Iris pigment epithelial cell (primary cell): Measurements from ENCODE around the gene ZNF491.
A peak's percentile ranks its signal among the peaks of the same experiment; 100 is the strongest.
"Not testable (repeated sequence)": the region's sequence is repeated elsewhere in the genome, so short reads cannot be mapped to it uniquely, and the experiment has no call there.

Experiments used
- DNase-seq: peaks from one replicate; pipeline ENCODE4 v3.0.0-alpha.2; 2011; ENCODE audit warnings: low read depth

The ZNF491 gene

DNA sequence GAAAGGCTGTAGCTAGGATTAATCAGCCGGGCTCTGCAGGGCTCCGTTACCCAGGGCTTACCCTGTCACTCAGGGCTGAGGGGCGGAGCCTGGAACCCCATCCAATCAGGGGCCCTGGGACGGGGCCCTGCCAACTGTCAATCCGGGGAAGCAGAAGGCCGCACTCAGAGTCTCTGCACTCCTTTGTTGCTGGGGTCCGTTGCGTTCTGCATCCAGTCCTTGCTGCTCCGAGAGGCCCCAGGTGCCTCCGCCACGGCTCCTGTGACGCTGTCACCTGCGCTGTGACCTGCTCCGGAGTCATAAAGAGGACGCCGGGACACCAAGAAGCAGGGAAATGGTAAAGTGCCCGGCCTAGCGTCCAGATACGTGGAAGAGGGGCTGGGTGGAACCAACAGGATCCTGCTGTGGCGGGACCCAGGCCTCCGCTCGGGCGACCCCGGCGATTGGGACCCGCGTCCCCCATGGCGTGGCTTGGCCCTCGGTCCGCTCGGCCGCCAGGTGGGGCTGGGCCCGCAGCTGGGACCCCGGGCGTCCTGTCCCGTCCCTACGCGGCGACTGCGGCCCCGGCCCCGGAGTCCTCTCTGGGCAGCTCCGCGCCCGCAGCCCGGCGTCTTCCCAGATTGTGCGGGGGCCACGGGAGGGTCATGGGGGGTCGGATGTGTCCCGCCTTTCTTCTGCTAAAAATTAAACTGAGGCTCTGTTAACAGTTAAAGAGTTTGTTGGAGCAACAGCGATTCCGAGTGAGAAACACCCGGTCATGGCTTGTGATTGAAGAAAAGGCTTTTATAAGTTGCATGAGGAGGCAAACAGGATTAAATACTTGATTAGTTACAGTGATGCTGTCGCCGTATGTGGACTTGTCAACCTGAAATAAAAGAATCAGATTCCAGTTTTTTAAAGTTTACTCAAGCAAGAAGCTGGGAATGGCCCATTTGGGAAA is at the start of gene ZNF491:
Gene ZNF491, plus strand, starts transcription at position 133 of the 940 bp plus-strand sequence. CDS start 7,431 bp downstream, outside the sequence.
- DNase-seq: peak; percentile 93

DNA sequence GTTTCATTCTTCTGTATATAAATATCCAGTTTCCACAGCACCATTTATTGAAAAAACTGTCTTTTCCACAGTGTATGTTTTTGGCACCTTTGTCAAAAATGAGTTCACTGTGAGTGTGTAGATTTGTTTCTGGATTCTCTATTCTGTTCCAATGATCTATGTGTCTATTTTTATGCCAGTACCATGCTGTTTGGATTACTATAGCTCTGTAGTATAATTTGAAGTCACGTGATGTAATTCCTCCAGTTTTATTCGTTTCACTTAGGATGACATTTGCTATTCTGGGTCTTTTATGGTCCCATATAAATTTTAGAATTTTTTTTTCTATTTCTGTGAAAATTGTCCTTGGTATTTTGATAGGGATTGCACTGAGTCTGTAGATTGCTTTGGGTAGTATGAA is 48.6 kb upstream of the ZNF491 start:
- DNase-seq: no peak

DNA sequence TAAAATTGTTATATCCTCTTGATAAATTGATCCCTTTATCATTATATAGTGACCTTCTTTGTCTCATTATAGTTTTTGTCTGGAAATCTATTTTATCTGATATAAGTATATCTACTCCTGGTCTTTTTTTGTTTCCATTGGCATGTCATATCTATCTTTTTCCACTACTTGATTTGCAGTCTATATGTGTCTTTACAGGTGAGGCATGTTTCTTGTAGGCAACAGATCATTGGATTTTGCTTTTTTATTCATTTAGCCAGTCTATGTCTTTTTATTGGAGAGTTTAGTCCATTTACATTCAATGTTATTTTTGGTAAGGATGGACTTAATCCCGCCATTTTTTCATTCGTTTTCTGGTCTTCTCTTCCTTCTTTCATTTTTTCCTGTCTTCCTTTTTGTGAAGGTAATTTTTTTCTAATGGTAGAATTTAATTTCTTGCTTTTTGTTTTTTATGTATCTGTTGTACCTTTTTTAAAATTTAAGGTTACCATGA is 46.0 kb upstream of the ZNF491 start:
- no peak for DNase-seq

DNA sequence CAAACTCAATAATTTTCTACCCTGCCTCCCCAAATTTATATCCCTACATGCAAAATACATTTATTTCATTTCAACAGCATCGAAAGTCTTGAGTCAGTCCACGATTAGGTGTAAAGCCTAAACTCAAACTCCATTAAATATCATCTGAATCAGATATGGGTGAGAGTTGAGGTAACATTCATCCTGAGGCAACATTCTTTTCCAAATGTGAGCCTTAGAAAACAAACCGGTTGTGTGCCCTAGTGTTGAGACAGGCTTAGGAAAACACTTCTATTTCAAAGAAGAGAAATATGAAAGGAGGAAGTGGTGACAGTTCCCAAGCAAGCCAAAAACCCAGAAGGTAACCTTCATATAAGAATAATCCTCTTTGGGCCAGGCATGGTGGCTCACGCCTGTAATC is 43.7 kb upstream of the ZNF491 start:
- no peak for DNase-seq

GRCh38 chr19:11756965-11757364 is 41.4 kb upstream of the ZNF491 start:
- no peak for DNase-seq

- DNase-seq: no peak
These were observed 38.5 kb upstream of the ZNF491 start for GRCh38 chr19:11759805-11760204.

DNA sequence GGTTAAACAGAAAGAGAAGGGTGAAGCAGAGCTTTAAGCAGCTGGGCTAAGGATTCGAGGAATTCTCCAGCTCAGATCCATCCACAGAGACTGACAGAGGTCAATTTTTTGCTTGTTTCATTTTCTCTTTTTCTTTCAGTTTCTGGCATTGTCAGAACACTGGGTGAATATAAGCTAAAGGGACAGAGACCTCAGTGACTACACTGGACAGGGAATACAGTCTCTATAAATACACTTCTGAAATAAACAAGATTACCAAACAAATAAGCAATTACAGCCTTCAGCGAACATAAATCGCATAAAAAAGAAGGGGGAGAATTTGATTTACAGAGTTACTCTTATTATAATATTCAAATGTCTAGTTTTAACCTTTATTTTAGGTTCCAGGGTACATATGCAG is 35.2 kb upstream of the ZNF491 start:
- no peak for DNase-seq

DNA sequence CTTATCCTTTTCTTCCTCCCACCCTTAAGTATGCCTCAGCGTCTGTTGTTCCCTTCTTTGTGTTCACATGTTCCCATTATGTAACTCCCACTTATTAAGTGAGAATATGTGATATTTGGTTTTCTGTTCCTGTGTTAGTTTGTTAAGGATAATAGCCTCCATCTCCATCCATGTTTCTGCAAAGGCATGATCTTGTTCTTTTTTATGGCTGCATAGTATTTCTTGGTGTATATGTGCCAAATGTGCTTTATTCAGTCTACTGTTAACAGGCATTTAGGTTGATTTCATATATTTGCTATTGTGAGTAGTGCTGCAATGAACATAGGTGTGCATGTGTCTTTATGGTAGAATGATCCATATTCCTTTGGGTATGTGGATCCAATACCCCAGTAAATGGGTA is 34.7 kb upstream of the ZNF491 start:
- DNase-seq: no peak

DNA sequence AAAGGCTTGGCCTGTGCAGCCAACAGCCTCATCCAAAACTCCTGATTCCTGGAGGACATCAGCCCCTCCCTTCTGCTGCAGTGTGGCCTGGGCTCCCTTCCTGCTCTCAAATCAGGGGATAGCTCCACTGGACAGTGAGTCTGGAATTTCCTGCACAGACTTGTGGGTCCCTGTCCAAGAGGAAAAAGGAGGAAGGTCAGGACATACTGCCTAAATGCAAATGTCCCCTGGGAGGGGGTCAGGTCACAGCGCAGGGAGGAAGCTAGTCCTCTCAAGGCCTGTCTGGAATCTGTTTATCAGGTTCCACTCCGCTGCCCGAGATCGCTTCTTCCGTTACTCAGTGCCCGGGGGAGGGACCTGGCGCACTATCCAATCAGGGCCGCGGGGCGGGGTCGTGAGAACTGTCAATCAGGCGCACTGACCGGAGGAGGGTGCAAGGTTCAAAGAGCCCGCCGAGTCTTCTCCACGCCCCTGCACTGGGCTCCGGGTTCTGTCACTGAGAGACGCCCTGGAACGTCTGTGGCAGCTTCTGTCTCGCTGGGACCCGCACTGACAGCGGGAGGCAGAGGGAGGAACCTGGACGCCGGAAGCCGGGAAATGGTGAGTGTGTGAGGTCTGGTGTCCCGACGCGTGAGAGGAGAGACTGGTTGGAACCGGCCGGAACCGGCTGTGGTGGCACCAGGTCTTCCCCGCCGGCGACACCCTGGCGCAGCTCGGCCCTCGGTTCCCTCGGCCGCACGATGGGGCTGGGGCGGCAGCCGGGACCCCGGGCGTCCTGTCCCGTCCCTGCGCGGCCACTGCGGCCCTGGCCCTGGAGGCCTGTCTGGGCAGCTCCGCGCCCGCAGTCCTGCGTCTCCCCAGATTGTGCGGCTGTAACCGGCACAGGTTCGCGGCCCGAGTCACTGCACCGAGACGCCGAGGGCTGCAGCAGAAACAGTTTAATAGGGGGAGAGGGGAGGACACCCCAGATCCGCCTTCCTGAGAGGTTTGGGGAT is 31.4 kb upstream of the ZNF491 start, which contains the start of gene ZNF441:
Gene ZNF441, plus strand, starts transcription at position 404 of the 995 bp plus-strand sequence. Its CDS starts 194 bp downstream, at position 598.
- DNase-seq: peak; percentile 93

- peak; percentile 34 for DNase-seq
These were observed 30.6 kb upstream of the ZNF491 start for GRCh38 chr19:11767633-11768133.

DNA sequence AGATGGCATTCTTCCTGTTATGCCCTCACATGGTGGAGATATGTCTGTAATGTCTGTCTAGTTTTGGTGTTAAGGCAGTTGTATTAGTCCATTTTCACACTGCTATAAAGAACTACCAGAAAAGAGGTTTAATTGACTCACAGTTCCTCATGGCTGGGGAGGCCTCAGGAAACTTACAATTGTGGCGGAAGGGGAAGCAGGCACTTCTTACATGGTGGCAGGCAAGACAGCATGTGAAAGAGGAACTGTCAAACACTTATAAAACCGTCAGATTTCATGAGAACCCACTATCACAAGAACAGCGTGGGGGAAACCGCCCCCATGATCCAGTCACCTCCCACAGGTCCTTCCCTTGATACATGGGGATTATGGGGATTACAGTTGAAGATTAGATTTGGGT is 28.3 kb upstream of the ZNF491 start:
- DNase-seq: no peak

DNA sequence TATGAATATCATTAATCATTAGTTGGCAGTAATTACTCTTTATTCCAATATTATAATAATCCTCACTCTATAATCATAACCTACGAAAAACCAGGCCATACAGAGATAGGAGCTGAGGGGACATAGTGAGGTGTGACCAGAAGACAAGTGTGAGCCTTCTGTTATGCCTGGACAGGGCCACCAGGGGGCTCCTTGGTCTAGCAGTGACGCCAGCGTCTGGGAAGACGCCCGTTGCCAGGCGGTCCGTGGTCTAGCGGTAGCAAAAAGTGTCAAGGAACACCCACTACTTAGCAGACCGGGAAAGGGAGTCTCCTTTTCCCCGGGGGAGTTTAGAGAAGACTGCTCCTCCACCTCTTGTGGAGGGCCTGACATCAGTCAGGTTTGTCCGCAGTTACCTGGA is 26.8 kb upstream of the ZNF491 start:
- DNase-seq: not testable (repeated sequence)

GRCh38 chr19:11776669-11777068 is 21.7 kb upstream of the ZNF491 start:
- DNase-seq: not testable (repeated sequence)

- no peak for DNase-seq
These were observed 17.8 kb upstream of the ZNF491 start for GRCh38 chr19:11780431-11781020.

GRCh38 chr19:11781295-11782057 is 16.8 kb upstream of the ZNF491 start:
- DNase-seq: no peak

- DNase-seq: no peak
These were observed 14.6 kb upstream of the ZNF491 start for GRCh38 chr19:11783767-11784166.

- DNase-seq: no peak
These were observed 14.0 kb upstream of the ZNF491 start for GRCh38 chr19:11784356-11784755.

DNA sequence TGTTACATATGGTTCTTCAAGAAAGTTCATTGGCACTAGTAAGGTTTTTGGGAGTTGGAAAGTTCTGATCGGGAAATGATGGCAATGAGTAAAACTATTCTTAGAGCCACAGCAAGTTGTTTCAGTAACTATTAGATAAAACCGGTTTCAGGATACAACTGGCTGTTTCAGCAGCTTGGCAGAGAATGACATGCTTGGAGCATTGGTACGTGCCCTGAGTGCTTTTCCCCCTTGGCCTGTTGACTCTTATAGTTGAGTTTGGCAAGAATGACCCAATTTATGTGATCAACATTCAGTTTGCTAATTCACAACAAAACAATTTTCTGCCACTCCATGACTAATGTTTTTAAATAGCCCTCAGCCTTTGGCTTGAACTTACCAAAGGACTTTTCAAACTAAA is 10.8 kb upstream of the ZNF491 start:
- DNase-seq: no peak

DNA sequence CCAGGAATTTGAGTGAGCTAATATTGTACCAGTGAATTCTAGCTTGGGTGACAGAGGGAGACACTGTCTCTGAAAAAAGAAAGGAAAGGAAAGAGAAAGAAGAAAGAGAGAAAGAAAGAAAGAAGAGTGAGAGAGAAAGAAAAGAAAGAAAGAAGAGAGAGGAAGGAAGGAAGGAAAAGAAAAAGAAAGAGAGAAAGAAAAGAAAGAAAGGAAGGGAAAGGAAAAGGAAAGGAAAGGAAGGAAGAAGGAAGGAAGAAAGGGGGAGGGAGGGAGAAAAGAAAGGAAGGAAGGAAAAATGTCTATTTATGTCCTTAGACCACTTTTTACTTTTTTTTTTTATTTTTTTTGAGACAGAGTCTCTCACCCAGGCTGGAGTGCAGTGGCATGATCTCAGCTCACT is 5.4 kb upstream of the ZNF491 start:
- no peak for DNase-seq

- DNase-seq: peak; percentile 78
These were observed 832 bp upstream of the ZNF491 start for GRCh38 chr19:11797491-11797890.
